ENCODE results near the gene UTF1. TPM values are rescaled to one million over a fixed set of nuclear protein-coding genes. Genes with fewer than 3 reads are reported as not detected.

UTF1 gene
- total and polyA plus RNA-seq, 9 of the 15 experiments (the other 6 are each of a cell fraction or from before 2014, with no cell fraction given), result 0.35 to 0.46 TPM; not detected in 7

GRCh38 chr10:133204226-133205015 lies 25.6 kb upstream of the UTF1 start:
- no peak overlapping the region for H3K9ac ChIP-seq (ENCODE audit: insufficient read depth in 1 of 2, low read depth in 2 of 2, low read length in 2 of 2)
- no peaks in the 10 kb centered on the region; the same call in 1 of the 2 replicates for H3K9me3 ChIP-seq (replicated peaks; ENCODE audit: control insufficient read depth, insufficient read depth, low read depth, low read length)
- ATAC-seq, result no peak
- no peak overlapping the region for H3K4me2 ChIP-seq (ENCODE audit: insufficient read depth, low read length)
- H4K20me1 ChIP-seq (replicated peaks; ENCODE audit: control insufficient read depth, insufficient read depth, low read length), result no peaks in the 10 kb centered on the region
- H3K4me3 ChIP-seq, result no peak overlapping the region
- WGBS (ENCODE audit: insufficient coverage, low coverage, missing lambda C conversion rate), result 21% methylated on average over 31 of the region's 38 CpGs
- DNase-seq (ENCODE audit: extremely low read depth in 1 of 4, low spot score in 3 of 4), result no peak
- H3K27ac ChIP-seq (ENCODE audit: extremely low read depth, low read depth, low read length), result no peak overlapping the region
- no peaks in the 10 kb centered on the region for H3K9me1 ChIP-seq (ENCODE audit: control insufficient read depth, insufficient read depth, low read length)
- BruUV-seq (replicated peaks), result no TSS peak
- H2AFZ ChIP-seq (ENCODE audit: low read depth, low read length), result no peak overlapping the region
- intact Hi-C loops (cut with micrococcal nuclease) (no loop called here), in situ Hi-C loops (cut with MboI) (no loop called here)
- TF ChIP-seq U2AF2 (optimal IDR thresholded peaks at IDR 0.05; ENCODE audit: low read depth, low read length) (no peak), ZNF586 (CRISPR knock-in tag; conservative IDR thresholded peaks at IDR 0.05) (no peak), USF1 (CRISPR knock-in tag; IDR thresholded peaks at IDR 0.05) (peak; percentile 21; the same call in 1 of the 2 replicates), USF2 (CRISPR knock-in tag; IDR thresholded peaks at IDR 0.05) (peak; percentile 36)
- H3K79me2 ChIP-seq (ENCODE audit: control insufficient read depth, insufficient read depth, low read length), result no peaks in the 10 kb centered on the region
- H3K36me3 ChIP-seq (ENCODE audit: control insufficient read depth, insufficient read depth, low read length), result no peaks in the 10 kb centered on the region
- POLR2A ChIA-PET, result no interaction called here
- CTCF ChIA-PET (ENCODE audit: low intra/inter-chr PET ratio), result no interaction called here
- H3K4me1 ChIP-seq (replicated peaks in 1 of 2; ENCODE audit: control insufficient read depth in 2 of 2, insufficient read depth in 2 of 2, low read length in 2 of 2), result peaks cover 0 to 72% of the 10 kb centered on the region in 2 experiments; a peak in 2 of 5 replicates
- no peak for FAIRE-seq
- H3K27me3 ChIP-seq (ENCODE audit: control insufficient read depth in 2 of 2, insufficient read depth in 2 of 2, low read length in 2 of 2), result peaks cover 14 to 71% of the 10 kb centered on the region in 2 experiments; a peak in 3 of 5 replicates

Measured in K562 (cell line).